Measurements from ENCODE around the gene APLP2. TPM values are rescaled to one million over a fixed set of nuclear protein-coding genes. Genes with fewer than 3 reads are reported as not detected.

The APLP2 gene
- total and polyA plus RNA-seq, 2 of the 13 experiments (the other 11 are each of a cell fraction or from before 2014, with no cell fraction given), result 315 to 594 TPM

- no peaks in the 10 kb centered on the region for H3K79me2 ChIP-seq (ENCODE audit: insufficient read depth, low read length)
- no TSS peak for BruUV-seq (replicated peaks)
- peak overlapping the region; percentile 58 for H3K4me2 ChIP-seq (ENCODE audit: low read depth, low read length)
- H3K4me1 ChIP-seq (ENCODE audit: insufficient read depth, low read length), result peaks cover 21% of the 10 kb centered on the region
- FAIRE-seq (no peak), ATAC-seq (no peak), DNase-seq (ENCODE audit: low spot score) (no peak)
- intact Hi-C loops (cut with micrococcal nuclease; ENCODE audit: unreplicated experiment) (no loop called here), in situ Hi-C loops (cut with HindIII; ENCODE audit: extremely low pct_ligation_motif_present, low pct_unique_long_range_greater_than_20kb) (no loop called here)
- H3K9ac ChIP-seq (ENCODE audit: insufficient read depth, low read depth, low read length), result no peak overlapping the region
- H3K9me3 ChIP-seq (ENCODE audit: low read length), result no peaks in the 10 kb centered on the region
- H3K36me3 ChIP-seq (replicated peaks in 1 of 2; ENCODE audit: control insufficient read depth in 1 of 2, insufficient read depth in 2 of 2, low read length in 2 of 2), result no peaks in the 10 kb centered on the region
- no peaks in the 10 kb centered on the region for H4K20me1 ChIP-seq (ENCODE audit: insufficient read depth, low read length)
- POLR2A ChIA-PET, result no interaction called here
- no peak overlapping the region for H3K27ac ChIP-seq (ENCODE audit: extremely low read length, insufficient read depth, low read length)
- no peak for TF ChIP-seq ZNF616 (CRISPR knock-in tag; IDR thresholded peaks at IDR 0.05; ENCODE audit: low read depth)
- no peak for TF ChIP-seq HCFC1 (IDR thresholded peaks at IDR 0.05; ENCODE audit: low read depth, low read length)
- no peak for TF ChIP-seq ZSCAN30 (CRISPR knock-in tag; IDR thresholded peaks at IDR 0.05)
- TF ChIP-seq POLR2AphosphoS2 (IDR thresholded peaks at IDR 0.05; ENCODE audit: low read depth, low read length), result no peak
- no peak for TF ChIP-seq ZNF343 (CRISPR knock-in tag; IDR thresholded peaks at IDR 0.05)
- TF ChIP-seq NFE2L1 (CRISPR knock-in tag; IDR thresholded peaks at IDR 0.05; ENCODE audit: borderline replicate concordance), result no peak
- TF ChIP-seq ZNF276 (CRISPR knock-in tag; IDR thresholded peaks at IDR 0.05; ENCODE audit: low read depth), result no peak
- no peak for TF ChIP-seq ZBTB42 (CRISPR knock-in tag; IDR thresholded peaks at IDR 0.05)
- H3K4me3 ChIP-seq (replicated peaks in 1 of 3; ENCODE audit: insufficient read depth in 1 of 3, low read depth in 2 of 3, low read length in 3 of 3), result 0 out of 6 replicates have a peak overlapping the region, but pooled peaks of 1 of the 3 experiments have one; percentile 3
- CTCF ChIA-PET (ENCODE audit: low intra/inter-chr PET ratio, low total read pairs), result no interaction called here
- no peak overlapping the region for H2AFZ ChIP-seq (ENCODE audit: low read length)
- 28% methylated on average over 5 of the region's 5 CpGs for WGBS (ENCODE audit: low lambda C conversion rate)
- H3K27me3 ChIP-seq (ENCODE audit: control insufficient read depth in 1 of 2, insufficient read depth in 2 of 2, low read length in 2 of 2), result no peaks in the 10 kb centered on the region
Observed at GRCh38 chr11:130043575-130043974, 26.1 kb upstream of the APLP2 start.

GRCh38 chr11:130047141-130047540 is 22.6 kb upstream of the APLP2 start:
- Histone ChIP-seq H4K20me1 (ENCODE audit: insufficient read depth, low read length) (no peaks in the 10 kb centered on the region), H3K27ac (ENCODE audit: extremely low read length, insufficient read depth, low read length) (no peak overlapping the region), H3K4me1 (ENCODE audit: insufficient read depth, low read length) (peaks cover 15% of the 10 kb centered on the region), H3K9ac (ENCODE audit: insufficient read depth, low read depth, low read length) (no peak overlapping the region), H3K9me3 (ENCODE audit: low read length) (no peaks in the 10 kb centered on the region), H3K79me2 (ENCODE audit: insufficient read depth, low read length) (no peaks in the 10 kb centered on the region), H3K4me3 (replicated peaks in 1 of 3; ENCODE audit: insufficient read depth in 1 of 3, low read depth in 2 of 3, low read length in 3 of 3) (no peak overlapping the region), H3K27me3 (ENCODE audit: control insufficient read depth in 1 of 2, insufficient read depth in 2 of 2, low read length in 2 of 2) (no peaks in the 10 kb centered on the region), H2AFZ (ENCODE audit: low read length) (no peak overlapping the region), H3K36me3 (replicated peaks in 1 of 2; ENCODE audit: control insufficient read depth in 1 of 2, insufficient read depth in 2 of 2, low read length in 2 of 2) (no peaks in the 10 kb centered on the region), H3K4me2 (ENCODE audit: low read depth, low read length) (no peak overlapping the region)
- WGBS (ENCODE audit: low lambda C conversion rate), result 3% methylated on average over 1 of the region's 1 CpG
- ChIA-PET CTCF (ENCODE audit: low intra/inter-chr PET ratio, low total read pairs) (no interaction called here), POLR2A (no interaction called here)
- TF ChIP-seq, protein P1, sequence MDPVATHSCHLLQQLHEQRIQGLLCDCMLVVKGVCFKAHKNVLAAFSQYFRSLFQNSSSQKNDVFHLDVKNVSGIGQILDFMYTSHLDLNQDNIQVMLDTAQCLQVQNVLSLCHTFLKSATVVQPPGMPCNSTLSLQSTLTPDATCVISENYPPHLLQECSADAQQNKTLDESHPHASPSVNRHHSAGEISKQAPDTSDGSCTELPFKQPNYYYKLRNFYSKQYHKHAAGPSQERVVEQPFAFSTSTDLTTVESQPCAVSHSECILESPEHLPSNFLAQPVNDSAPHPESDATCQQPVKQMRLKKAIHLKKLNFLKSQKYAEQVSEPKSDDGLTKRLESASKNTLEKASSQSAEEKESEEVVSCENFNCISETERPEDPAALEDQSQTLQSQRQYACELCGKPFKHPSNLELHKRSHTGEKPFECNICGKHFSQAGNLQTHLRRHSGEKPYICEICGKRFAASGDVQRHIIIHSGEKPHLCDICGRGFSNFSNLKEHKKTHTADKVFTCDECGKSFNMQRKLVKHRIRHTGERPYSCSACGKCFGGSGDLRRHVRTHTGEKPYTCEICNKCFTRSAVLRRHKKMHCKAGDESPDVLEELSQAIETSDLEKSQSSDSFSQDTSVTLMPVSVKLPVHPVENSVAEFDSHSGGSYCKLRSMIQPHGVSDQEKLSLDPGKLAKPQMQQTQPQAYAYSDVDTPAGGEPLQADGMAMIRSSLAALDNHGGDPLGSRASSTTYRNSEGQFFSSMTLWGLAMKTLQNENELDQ (CRISPR knock-in tag; IDR thresholded peaks at IDR 0.05; ENCODE audit: borderline replicate concordance), result no peak
- TF ChIP-seq MXD4 (CRISPR knock-in tag; IDR thresholded peaks at IDR 0.05) (no peak), ATM (IDR thresholded peaks at IDR 0.05; ENCODE audit: borderline replicate concordance) (no peak), ZGPAT (CRISPR knock-in tag; IDR thresholded peaks at IDR 0.05) (no peak)
- in situ Hi-C loops (cut with HindIII; ENCODE audit: extremely low pct_ligation_motif_present, low pct_unique_long_range_greater_than_20kb), result no loop called here
- FAIRE-seq (no peak), ATAC-seq (no peak), DNase-seq (ENCODE audit: low spot score) (no peak)
- BruUV-seq (replicated peaks), result no TSS peak
- intact Hi-C loops (cut with micrococcal nuclease; ENCODE audit: unreplicated experiment), result no loop called here

All from HepG2 (cell line).